DMS79 (cell line): ENCODE data around the gene SPINK8.
"Not testable (repeated sequence)": the region's sequence is repeated elsewhere in the genome, so short reads cannot be mapped to it uniquely, and the experiment has no call there.

Source experiments
- DNase-seq: peaks from one replicate; lab custom pipeline; 2025; lab: John Stamatoyannopoulos, UW

The SPINK8 gene

GRCh38 chr3:48276911-48277641 lies 56.4 kb downstream of the SPINK8 start:
- no peak for DNase-seq

- DNase-seq, result no peak
Observed at GRCh38 chr3:48275287-48276027, 58.0 kb downstream of the SPINK8 start.

GRCh38 chr3:48274452-48274851 lies 59.0 kb downstream of the SPINK8 start:
- no peak for DNase-seq

- no peak for DNase-seq
Observed at GRCh38 chr3:48273594-48274211, 59.8 kb downstream of the SPINK8 start.

GRCh38 chr3:48271763-48272498 lies 61.5 kb downstream of the SPINK8 start:
- DNase-seq, result no peak

- DNase-seq, result not testable (repeated sequence)
Observed at GRCh38 chr3:48271223-48271622, 62.2 kb downstream of the SPINK8 start.

GRCh38 chr3:48270306-48270705 lies 63.2 kb downstream of the SPINK8 start:
- DNase-seq, result no peak

- no peak for DNase-seq
Observed at GRCh38 chr3:48269592-48269991, 63.9 kb downstream of the SPINK8 start.

GRCh38 chr3:48268936-48269561 lies 64.4 kb downstream of the SPINK8 start:
- no peak for DNase-seq

- DNase-seq, result no peak
Observed at GRCh38 chr3:48268381-48268935, 65.0 kb downstream of the SPINK8 start.

- no peak for DNase-seq
Observed at GRCh38 chr3:48267782-48268181, 65.7 kb downstream of the SPINK8 start.

- DNase-seq, result no peak
Observed at GRCh38 chr3:48258530-48258929, 74.9 kb downstream of the SPINK8 start.
